ENCODE measurements around the gene LYPD1.

LYPD1 gene

DNA sequence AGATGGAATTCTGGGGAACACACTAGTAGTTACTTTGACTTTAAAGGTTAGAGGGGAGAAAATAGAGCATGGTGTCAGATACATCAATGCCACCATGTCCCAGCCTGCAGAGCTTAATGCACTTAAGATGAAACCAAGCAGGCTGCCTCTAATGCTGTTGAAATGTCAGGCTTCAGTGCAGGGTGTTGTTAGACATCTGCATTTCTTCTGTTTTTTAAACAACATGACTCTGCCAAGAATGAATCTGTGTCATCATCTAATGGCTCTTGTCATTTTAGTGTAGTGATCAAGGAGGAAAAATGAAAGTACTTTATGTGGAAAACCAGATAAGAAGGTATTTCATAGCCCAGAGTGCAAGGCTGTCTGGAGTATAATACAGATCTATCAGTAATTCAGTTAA is 29.9 kb downstream of the LYPD1 start:
- TF ChIP-seq SIN3A (IDR thresholded peaks at IDR 0.05; ENCODE audit: borderline replicate concordance, insufficient read depth, low read length) (no peak), FOXP2 (optimal IDR thresholded peaks at IDR 0.05; ENCODE audit: borderline replicate concordance, extremely low read depth, extremely low read length, insufficient read depth) (no peak), POLR2AphosphoS5 (IDR thresholded peaks at IDR 0.05; ENCODE audit: low read depth, low read length) (no peak), TAF1 (IDR thresholded peaks at IDR 0.05; ENCODE audit: borderline replicate concordance, insufficient read depth, low read length) (no peak)
- TF ChIP-seq, protein P1, sequence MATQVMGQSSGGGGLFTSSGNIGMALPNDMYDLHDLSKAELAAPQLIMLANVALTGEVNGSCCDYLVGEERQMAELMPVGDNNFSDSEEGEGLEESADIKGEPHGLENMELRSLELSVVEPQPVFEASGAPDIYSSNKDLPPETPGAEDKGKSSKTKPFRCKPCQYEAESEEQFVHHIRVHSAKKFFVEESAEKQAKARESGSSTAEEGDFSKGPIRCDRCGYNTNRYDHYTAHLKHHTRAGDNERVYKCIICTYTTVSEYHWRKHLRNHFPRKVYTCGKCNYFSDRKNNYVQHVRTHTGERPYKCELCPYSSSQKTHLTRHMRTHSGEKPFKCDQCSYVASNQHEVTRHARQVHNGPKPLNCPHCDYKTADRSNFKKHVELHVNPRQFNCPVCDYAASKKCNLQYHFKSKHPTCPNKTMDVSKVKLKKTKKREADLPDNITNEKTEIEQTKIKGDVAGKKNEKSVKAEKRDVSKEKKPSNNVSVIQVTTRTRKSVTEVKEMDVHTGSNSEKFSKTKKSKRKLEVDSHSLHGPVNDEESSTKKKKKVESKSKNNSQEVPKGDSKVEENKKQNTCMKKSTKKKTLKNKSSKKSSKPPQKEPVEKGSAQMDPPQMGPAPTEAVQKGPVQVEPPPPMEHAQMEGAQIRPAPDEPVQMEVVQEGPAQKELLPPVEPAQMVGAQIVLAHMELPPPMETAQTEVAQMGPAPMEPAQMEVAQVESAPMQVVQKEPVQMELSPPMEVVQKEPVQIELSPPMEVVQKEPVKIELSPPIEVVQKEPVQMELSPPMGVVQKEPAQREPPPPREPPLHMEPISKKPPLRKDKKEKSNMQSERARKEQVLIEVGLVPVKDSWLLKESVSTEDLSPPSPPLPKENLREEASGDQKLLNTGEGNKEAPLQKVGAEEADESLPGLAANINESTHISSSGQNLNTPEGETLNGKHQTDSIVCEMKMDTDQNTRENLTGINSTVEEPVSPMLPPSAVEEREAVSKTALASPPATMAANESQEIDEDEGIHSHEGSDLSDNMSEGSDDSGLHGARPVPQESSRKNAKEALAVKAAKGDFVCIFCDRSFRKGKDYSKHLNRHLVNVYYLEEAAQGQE (IDR thresholded peaks at IDR 0.05; ENCODE audit: insufficient read depth in 1 of 2, low read depth in 2 of 2, low read length in 2 of 2), result no peak

DNA sequence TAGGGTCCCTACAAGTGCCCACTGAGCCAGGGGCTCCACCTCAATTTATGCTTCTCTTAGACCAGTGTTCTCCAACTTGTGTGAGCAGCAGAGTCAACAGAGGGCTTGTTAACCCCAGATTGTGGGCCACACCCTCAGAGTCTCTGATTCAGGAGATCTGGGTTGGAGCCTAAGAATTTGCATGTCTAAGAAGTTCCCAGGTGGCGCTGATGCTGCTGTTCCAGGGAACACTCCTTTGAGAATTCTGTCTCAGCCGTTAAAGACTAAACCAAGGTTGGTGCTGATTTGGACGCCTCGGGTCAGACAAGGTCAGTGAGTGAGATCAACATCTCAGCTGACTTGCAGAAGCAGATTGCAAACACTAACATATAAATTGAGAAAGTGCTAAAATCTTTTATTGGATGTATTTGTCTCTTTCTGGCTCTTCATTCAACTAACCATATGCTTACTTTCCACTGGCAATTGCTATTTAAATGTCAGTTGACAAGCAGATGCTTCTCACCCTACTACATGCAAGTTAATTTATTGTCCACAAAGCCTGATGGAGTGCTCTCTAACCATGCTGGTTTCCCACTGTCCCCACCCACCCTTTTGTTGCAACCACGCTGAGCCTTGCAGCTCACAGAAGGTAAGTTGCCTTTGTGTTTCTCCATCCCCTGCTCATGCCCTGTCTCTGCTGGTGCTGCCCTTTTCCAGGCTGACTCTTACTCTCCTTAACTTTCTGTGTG is 31.5 kb downstream of the LYPD1 start:
- TF ChIP-seq, protein P1 (IDR thresholded peaks at IDR 0.05; ENCODE audit: insufficient read depth in 1 of 2, low read depth in 2 of 2, low read length in 2 of 2), result no peak
- TF ChIP-seq FOXP2 (optimal IDR thresholded peaks at IDR 0.05; ENCODE audit: borderline replicate concordance, extremely low read depth, extremely low read length, insufficient read depth), result no peak
- TF ChIP-seq SIN3A (IDR thresholded peaks at IDR 0.05; ENCODE audit: borderline replicate concordance, insufficient read depth, low read length), result no peak
- no peak for TF ChIP-seq POLR2AphosphoS5 (IDR thresholded peaks at IDR 0.05; ENCODE audit: low read depth, low read length)
- TF ChIP-seq TAF1 (IDR thresholded peaks at IDR 0.05; ENCODE audit: borderline replicate concordance, insufficient read depth, low read length), result no peak

DNA sequence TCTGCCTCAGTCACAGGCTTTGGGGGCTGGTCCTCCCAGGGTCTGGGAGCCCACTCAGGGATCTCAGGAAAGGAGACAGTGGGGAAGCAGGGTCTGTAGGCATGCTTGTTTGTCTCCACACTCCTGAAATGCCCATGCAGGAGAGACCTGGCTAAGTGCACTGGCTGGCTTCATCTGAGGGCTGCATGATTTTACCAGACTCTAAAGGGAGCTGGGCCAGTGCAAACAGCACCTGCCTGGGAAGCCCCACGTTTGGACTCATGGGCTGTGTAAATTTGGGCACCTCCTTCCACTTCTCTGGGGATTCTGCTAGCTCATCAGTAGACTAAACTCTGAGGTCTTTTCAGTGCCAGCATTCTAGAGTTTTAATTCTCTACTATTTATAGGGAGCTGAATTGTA is 33.7 kb downstream of the LYPD1 start:
- TF ChIP-seq, protein P1 (IDR thresholded peaks at IDR 0.05; ENCODE audit: insufficient read depth in 1 of 2, low read depth in 2 of 2, low read length in 2 of 2), result no peak
- TF ChIP-seq TAF1 (IDR thresholded peaks at IDR 0.05; ENCODE audit: borderline replicate concordance, insufficient read depth, low read length) (no peak), FOXP2 (optimal IDR thresholded peaks at IDR 0.05; ENCODE audit: borderline replicate concordance, extremely low read depth, extremely low read length, insufficient read depth) (no peak), POLR2AphosphoS5 (IDR thresholded peaks at IDR 0.05; ENCODE audit: low read depth, low read length) (no peak), SIN3A (IDR thresholded peaks at IDR 0.05; ENCODE audit: borderline replicate concordance, insufficient read depth, low read length) (no peak)

DNA sequence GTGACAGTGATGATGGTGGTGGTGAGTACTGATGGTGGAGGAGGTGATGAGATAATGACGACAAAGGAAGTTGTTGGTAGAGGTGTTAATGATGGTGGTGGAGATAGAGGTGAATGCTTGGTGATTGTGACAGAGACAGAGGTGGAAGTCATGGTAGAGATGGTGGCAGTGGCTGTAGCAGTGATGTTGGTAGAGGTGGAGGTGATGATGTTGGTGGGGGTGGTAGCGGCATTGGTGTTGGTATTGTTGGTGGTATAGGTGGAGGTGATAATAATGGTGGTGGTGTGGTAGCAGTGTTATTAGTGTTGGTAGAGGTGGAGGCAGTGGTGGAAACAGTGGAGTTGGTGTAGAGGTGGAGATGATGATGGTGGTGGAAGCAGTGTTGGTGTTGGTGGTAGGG is 36.4 kb downstream of the LYPD1 start:
- TF ChIP-seq FOXP2 (optimal IDR thresholded peaks at IDR 0.05; ENCODE audit: borderline replicate concordance, extremely low read depth, extremely low read length, insufficient read depth) (no peak), SIN3A (IDR thresholded peaks at IDR 0.05; ENCODE audit: borderline replicate concordance, insufficient read depth, low read length) (no peak), TAF1 (IDR thresholded peaks at IDR 0.05; ENCODE audit: borderline replicate concordance, insufficient read depth, low read length) (no peak), POLR2AphosphoS5 (IDR thresholded peaks at IDR 0.05; ENCODE audit: low read depth, low read length) (no peak)
- TF ChIP-seq, protein P1 (IDR thresholded peaks at IDR 0.05; ENCODE audit: insufficient read depth in 1 of 2, low read depth in 2 of 2, low read length in 2 of 2), result no peak

Measured in PFSK-1 (cell line).